Measurements from ENCODE around the gene STK10.

DNA sequence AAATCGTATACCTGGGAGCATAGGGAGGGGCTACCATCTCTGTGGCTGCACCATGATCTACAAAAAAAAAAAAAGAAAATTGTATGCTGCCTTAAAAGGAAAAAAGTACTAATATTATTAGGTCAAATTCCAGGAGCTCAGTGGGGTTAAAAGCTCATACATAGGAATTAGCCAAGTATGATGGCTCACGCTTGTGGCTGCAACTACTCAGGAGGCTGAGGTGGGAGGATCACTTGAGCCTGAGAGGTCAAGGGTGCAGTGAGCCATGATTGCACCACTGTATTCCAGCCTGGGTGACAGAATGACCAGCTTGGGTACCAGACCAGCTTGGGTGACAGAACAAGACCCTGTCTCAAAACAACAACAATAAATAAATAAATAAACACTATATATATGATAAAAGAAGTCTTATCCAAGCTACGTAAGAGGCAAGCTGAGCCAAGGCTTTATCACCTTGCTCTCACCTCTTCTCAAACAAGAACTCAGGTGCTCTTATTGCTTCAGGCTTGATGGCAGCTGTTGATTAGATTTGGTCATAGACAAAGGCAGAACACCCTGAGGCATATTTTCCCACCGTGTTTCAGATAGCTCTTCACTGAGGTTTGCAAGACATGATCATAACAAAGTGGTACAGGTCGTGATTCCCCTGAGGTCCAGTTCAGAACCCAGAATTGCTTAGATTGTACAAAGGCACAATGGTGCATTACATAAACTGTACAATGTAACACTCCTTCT lies 178.3 kb downstream of the STK10 start:
- TF ChIP-seq, protein P1, sequence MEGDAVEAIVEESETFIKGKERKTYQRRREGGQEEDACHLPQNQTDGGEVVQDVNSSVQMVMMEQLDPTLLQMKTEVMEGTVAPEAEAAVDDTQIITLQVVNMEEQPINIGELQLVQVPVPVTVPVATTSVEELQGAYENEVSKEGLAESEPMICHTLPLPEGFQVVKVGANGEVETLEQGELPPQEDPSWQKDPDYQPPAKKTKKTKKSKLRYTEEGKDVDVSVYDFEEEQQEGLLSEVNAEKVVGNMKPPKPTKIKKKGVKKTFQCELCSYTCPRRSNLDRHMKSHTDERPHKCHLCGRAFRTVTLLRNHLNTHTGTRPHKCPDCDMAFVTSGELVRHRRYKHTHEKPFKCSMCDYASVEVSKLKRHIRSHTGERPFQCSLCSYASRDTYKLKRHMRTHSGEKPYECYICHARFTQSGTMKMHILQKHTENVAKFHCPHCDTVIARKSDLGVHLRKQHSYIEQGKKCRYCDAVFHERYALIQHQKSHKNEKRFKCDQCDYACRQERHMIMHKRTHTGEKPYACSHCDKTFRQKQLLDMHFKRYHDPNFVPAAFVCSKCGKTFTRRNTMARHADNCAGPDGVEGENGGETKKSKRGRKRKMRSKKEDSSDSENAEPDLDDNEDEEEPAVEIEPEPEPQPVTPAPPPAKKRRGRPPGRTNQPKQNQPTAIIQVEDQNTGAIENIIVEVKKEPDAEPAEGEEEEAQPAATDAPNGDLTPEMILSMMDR (IDR thresholded peaks at IDR 0.05), result no peak
- TF ChIP-seq POLR2AphosphoS5 (IDR thresholded peaks at IDR 0.05), result no peak

Data from stomach (tissue), 4 donors.